Mesenchymal stem cell (in vitro differentiated cells and primary cell): Measurements from ENCODE around the gene TIAM2.
"Not testable (repeated sequence)": the region's sequence is repeated elsewhere in the genome, so short reads cannot be mapped to it uniquely, and the experiment has no call there.

Experiments
- DNase-seq: peaks from one replicate; pipeline ENCODE4 v3.0.0-alpha.2; 2013
- H2AFZ ChIP-seq: one replicate; pipeline ENCODE4 v1.6.1; 2013; ENCODE audit warnings: low read depth, mild to moderate bottlenecking, control low read depth, inconsistent platforms, low read length, moderate library complexity
- H2AK5ac ChIP-seq: 2 replicates; pipeline ENCODE4 v1.6.1; 2013; ENCODE audit warnings: low read length, moderate library complexity, mild to moderate bottlenecking, inconsistent platforms; ENCODE audit not compliant: severe bottlenecking
- H2BK120ac ChIP-seq: one replicate; pipeline ENCODE4 v1.6.1; 2013; ENCODE audit warnings: low read depth, mild to moderate bottlenecking, inconsistent platforms, low read length, moderate library complexity
- H2BK12ac ChIP-seq, 2 experiments: one replicate each; pipeline ENCODE4 v1.6.1; 2013; ENCODE audit warnings: inconsistent platforms in 2 of 2, low read length in 2 of 2, mild to moderate bottlenecking in 2 of 2, moderate library complexity in 2 of 2, control low read depth in 1 of 2
- H2BK15ac ChIP-seq: one replicate; pipeline ENCODE4 v1.6.1; 2013; ENCODE audit warnings: mild to moderate bottlenecking, low read depth, inconsistent platforms; ENCODE audit not compliant: poor library complexity, severe bottlenecking
- H2BK5ac ChIP-seq: 2 replicates; pipeline ENCODE4 v1.6.1; 2013; ENCODE audit warnings: low read depth, mild to moderate bottlenecking, low read length, control low read depth, inconsistent platforms; ENCODE audit not compliant: poor library complexity, severe bottlenecking
- H3K14ac ChIP-seq, 2 experiments: one replicate each; pipeline ENCODE4 v1.6.1; 2013; ENCODE audit warnings: inconsistent platforms in 2 of 2, low read length in 2 of 2, control low read depth in 1 of 2, mild to moderate bottlenecking in 1 of 2, moderate library complexity in 1 of 2
- H3K18ac ChIP-seq, 2 experiments: one replicate each; pipeline ENCODE4 v1.6.1; 2013; ENCODE audit warnings: inconsistent platforms in 2 of 2, low read length in 2 of 2, control low read depth in 1 of 2, low read depth in 1 of 2, mild to moderate bottlenecking in 1 of 2
- H3K23ac ChIP-seq, 2 experiments: one replicate each; pipeline ENCODE4 v1.6.1; 2013; ENCODE audit warnings: inconsistent platforms in 2 of 2, low read length in 2 of 2, mild to moderate bottlenecking in 2 of 2, moderate library complexity in 2 of 2, control low read depth in 1 of 2
- H3K27ac ChIP-seq: 2 replicates; pipeline ENCODE4 v1.5.1; 2013; ENCODE audit warnings: mild to moderate bottlenecking, moderate library complexity, low read length, control low read depth, inconsistent platforms; ENCODE audit not compliant: poor library complexity, severe bottlenecking
- H3K27me3 ChIP-seq, 2 experiments: 2 replicates each; pipeline versions ENCODE4 v1.6.1 to v1.7.0; 2013; ENCODE audit warnings: low read length in 2 of 2, mild to moderate bottlenecking in 2 of 2, moderate library complexity in 2 of 2, control low read depth in 1 of 2, inconsistent platforms in 1 of 2; ENCODE audit not compliant: control insufficient read depth in 1 of 2, insufficient read depth in 1 of 2
- H3K36me3 ChIP-seq, 2 experiments: 2 replicates each; pipeline versions ENCODE4 v1.6.1 to v1.7.0; 2013; ENCODE audit warnings: low read length in 2 of 2, control low read depth in 1 of 2, inconsistent platforms in 1 of 2, low read depth in 1 of 2, mild to moderate bottlenecking in 1 of 2; ENCODE audit not compliant: insufficient read depth in 2 of 2, control insufficient read depth in 1 of 2
- H3K4ac ChIP-seq, 2 experiments: one replicate each; pipeline ENCODE4 v1.6.1; 2013; ENCODE audit warnings: inconsistent platforms in 2 of 2, low read length in 2 of 2, mild to moderate bottlenecking in 2 of 2, moderate library complexity in 2 of 2, control low read depth in 1 of 2, low read depth in 1 of 2
- H3K4me1 ChIP-seq: 2 replicates; pipeline ENCODE4 v1.6.1; 2013; ENCODE audit warnings: low read depth, low read length, control low read depth; ENCODE audit not compliant: control insufficient read depth, insufficient read depth
- H3K4me2 ChIP-seq: 2 replicates; pipeline ENCODE4 v1.6.1; 2013; ENCODE audit warnings: low read length, mild to moderate bottlenecking, inconsistent platforms; ENCODE audit not compliant: poor library complexity, severe bottlenecking
- H3K4me3 ChIP-seq, 2 experiments: 2 replicates each; pipeline versions ENCODE4 v1.5.1 to v1.7.0; 2013; ENCODE audit warnings: low read length in 2 of 2, mild to moderate bottlenecking in 2 of 2, control low read depth in 1 of 2, low read depth in 1 of 2; ENCODE audit not compliant: insufficient read depth in 1 of 2
- H3K79me1 ChIP-seq: replicated peaks from 2 replicates; pipeline ENCODE4 v1.6.1; 2013; ENCODE audit warnings: mild to moderate bottlenecking, control low read depth, low read length, inconsistent platforms; ENCODE audit not compliant: poor library complexity, severe bottlenecking
- H3K9ac ChIP-seq: 2 replicates; pipeline ENCODE4 v1.7.0; 2013; ENCODE audit warnings: mild to moderate bottlenecking, low read length, moderate library complexity
- H3K9me3 ChIP-seq: 2 replicates; pipeline ENCODE4 v1.7.0; 2013; ENCODE audit warnings: mild to moderate bottlenecking, low read length; ENCODE audit not compliant: control insufficient read depth
- H4K8ac ChIP-seq: one replicate; pipeline ENCODE4 v1.6.1; 2013; ENCODE audit warnings: inconsistent platforms, mild to moderate bottlenecking, low read length, moderate library complexity
- H4K91ac ChIP-seq: one replicate; pipeline ENCODE4 v1.6.1; 2013; ENCODE audit warnings: mild to moderate bottlenecking, low read length, inconsistent platforms
- WGBS: methylation state at CpG from one replicate; pipeline ENCODE4 v1.1.7; 2013; ENCODE audit warnings: mixed read lengths; 5-methylcytosine and 5-hydroxymethylcytosine counted together

The TIAM2 gene

DNA sequence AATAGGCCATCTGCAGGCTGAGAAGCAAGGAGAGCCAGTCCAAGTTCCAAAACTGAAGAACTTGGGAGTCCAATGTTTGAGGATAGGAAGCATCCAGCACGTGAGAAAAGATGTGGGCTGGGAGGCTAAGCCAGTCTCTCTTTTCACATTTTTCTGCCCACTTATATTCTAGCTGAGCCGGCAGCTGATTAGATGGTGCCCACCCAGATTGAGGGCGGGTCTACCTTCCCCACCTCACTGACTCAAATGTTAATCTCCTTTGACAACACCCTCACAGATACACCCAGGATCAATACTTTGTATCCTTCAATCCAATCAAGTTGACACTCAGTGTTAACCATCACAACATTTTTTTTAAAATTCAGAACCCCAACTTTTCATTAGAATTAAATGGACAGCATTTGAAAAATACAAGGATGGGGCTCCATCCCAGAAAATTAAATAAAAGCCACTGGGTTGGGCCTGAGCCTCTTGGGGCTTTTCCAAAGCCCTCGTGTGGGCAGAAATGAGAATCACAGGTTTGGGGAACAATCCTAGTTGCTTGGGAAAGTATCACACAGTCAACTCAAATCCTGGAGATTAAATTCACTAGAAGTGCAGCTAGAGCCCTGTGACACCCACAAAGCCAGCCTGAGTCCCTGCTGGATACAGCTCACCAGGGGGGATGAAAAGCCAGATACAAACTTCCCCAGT is 270.9 kb downstream of the TIAM2 start:
- no peak overlapping the region for H2BK12ac ChIP-seq
- no peak for DNase-seq
- no peaks in the 10 kb centered on the region for H3K4me1 ChIP-seq
- no peak overlapping the region for H3K4me2 ChIP-seq
- no peak overlapping the region for H3K23ac ChIP-seq
- H2BK5ac ChIP-seq, result no peak overlapping the region
- no peak overlapping the region for H3K27ac ChIP-seq
- no peaks in the 10 kb centered on the region for H3K9me3 ChIP-seq
- peaks cover 22% of the 10 kb centered on the region for H3K79me1 ChIP-seq
- H2AFZ ChIP-seq, result no peak overlapping the region
- H3K4ac ChIP-seq, result no peak overlapping the region
- H2BK120ac ChIP-seq, result no peak overlapping the region
- H3K36me3 ChIP-seq, result peaks cover 4 to 6% of the 10 kb centered on the region in 2 experiments
- no peaks in the 10 kb centered on the region for H3K27me3 ChIP-seq
- no peak overlapping the region for H3K14ac ChIP-seq
- H2BK15ac ChIP-seq, result no peak overlapping the region
- H4K8ac ChIP-seq, result no peak overlapping the region
- no peak overlapping the region for H2AK5ac ChIP-seq
- no peak overlapping the region for H3K18ac ChIP-seq
- H3K4me3 ChIP-seq, result no peak overlapping the region
- H4K91ac ChIP-seq, result peak overlapping the region; percentile 32
- WGBS, result 88% methylated on average over 4 of the region's 4 CpGs
- no peak overlapping the region for H3K9ac ChIP-seq

DNA sequence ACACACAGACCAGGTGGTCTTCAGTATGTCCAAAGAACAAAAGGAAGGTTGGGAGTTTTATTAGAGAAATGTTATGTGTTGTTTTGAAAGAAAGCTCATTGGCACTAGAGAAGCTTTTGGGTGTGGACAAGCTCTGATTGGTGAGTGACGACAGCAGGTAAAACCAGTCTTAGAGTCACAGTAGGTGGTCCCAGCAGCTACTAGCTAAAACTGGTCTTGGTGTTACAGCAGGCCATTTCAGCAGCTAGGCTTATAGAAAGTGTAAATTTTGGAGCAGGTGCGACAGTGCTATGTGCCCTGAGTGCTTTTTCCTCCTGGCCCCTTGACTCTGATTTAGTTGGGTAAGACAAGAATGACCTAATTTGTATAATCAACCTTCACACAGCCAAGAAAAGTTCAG is 272.3 kb downstream of the TIAM2 start:
- H3K9ac ChIP-seq, result no peak overlapping the region
- 100% methylated on average over 1 of the region's 2 CpGs for WGBS

DNA sequence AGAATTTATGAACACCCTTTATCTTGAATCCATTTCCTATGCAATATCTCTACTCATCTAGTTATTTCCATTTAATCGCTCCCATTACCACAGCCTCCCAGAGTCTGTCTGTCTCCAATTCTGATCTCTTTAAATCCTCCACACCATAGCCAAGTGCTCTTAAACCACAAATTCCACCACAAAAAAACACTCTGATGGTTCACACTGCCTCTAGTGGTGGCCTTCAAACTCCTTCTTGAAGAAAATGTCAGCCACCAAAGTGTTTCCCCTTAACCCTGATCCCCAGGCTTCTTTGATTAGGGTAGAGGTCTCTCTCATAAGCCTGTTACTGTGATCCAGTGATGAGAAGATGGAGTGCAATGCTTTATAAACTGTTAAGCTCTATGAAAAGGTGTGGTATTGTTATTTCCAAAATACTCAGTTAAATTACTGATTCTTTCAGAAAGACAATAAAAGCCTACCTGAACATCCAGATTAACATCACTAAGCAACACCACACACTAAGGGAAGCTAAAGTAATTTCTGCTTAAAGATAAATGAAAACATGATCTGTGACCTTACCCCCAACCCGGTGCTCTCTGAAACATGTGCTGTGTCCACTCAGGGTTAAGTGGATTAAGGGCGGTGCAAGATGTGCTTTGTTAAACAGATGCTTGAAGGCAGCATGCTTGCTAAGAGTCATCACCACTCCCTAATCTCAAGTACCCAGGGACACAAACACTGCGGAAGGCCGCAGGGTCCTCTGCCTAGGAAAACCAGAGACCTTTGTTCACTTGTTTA is 273.2 kb downstream of the TIAM2 start:
- H3K4me2 ChIP-seq, H3K4me1 ChIP-seq, H3K27me3 ChIP-seq, H2BK120ac ChIP-seq, H3K27ac ChIP-seq, H2BK12ac ChIP-seq, H3K23ac ChIP-seq, H2BK15ac ChIP-seq, H2AFZ ChIP-seq, H3K14ac ChIP-seq, H3K4ac ChIP-seq, H3K9ac ChIP-seq, H3K4me3 ChIP-seq, H3K9me3 ChIP-seq, H2AK5ac ChIP-seq, H2BK5ac ChIP-seq, H4K8ac ChIP-seq, H3K36me3 ChIP-seq, H4K91ac ChIP-seq: not testable (repeated sequence)
- Histone ChIP-seq H3K79me1 (peaks cover 19% of the 10 kb centered on the region), H3K18ac (peak overlapping the region in 1 of 2 experiments; percentile 43)
- DNase-seq, result peak; percentile 79
- whole genome bisulfite sequencing, result 79% methylated on average over 1 of the region's 5 CpGs

More for the DNA sequence above, 272.3 kb downstream of the TIAM2 start:
- Histone ChIP-seq H4K8ac (no peak overlapping the region), H3K4me2 (no peak overlapping the region), H2BK12ac (no peak overlapping the region), H3K27me3 (no peaks in the 10 kb centered on the region), H3K36me3 (peaks cover 4 to 6% of the 10 kb centered on the region in 2 experiments), H3K18ac (peak overlapping the region in 1 of 2 experiments; percentile 34), H2BK15ac (no peak overlapping the region), H3K9me3 (no peaks in the 10 kb centered on the region), H3K79me1 (peaks cover 18% of the 10 kb centered on the region), H2BK5ac (no peak overlapping the region), H3K4me3 (no peak overlapping the region), H4K91ac (no peak overlapping the region), H2AK5ac (no peak overlapping the region), H3K14ac (no peak overlapping the region), H3K4ac (no peak overlapping the region), H2BK120ac (no peak overlapping the region), H2AFZ (no peak overlapping the region), H3K4me1 (no peaks in the 10 kb centered on the region), H3K23ac (no peak overlapping the region), H3K27ac (no peak overlapping the region)
- DNase-seq, result no peak

DNA sequence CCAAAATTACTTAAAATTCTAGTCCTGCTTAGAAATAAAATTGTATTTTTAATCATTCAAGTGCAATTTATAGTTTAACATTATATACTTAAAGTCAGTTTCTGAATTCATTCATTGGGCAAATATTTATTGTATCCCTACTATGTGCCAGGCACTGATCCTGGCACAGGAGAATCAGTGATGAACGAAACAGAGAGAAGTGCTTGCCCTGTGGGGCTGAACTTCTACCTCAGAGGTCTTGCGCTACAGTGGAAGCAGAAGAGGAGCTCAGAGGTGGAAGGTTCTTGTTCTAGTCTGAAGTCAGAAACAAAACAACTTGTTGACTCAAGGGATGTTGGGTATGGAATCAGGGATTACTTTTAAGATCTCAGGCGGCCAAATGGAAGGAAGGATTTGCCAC is 274.6 kb downstream of the TIAM2 start:
- H3K79me1 ChIP-seq, result peaks cover 14% of the 10 kb centered on the region
- H2BK15ac ChIP-seq, result peak overlapping the region; percentile 63
- H3K9me3 ChIP-seq, result no peaks in the 10 kb centered on the region
- H2AFZ ChIP-seq, result no peak overlapping the region
- H2BK5ac ChIP-seq, result no peak overlapping the region
- no peak overlapping the region for H2BK120ac ChIP-seq
- H3K4me3 ChIP-seq, result no peak overlapping the region
- 97% methylated on average over 3 of the region's 3 CpGs for WGBS
- H3K23ac ChIP-seq, result no peak overlapping the region
- peaks cover 0 to 4% of the 10 kb centered on the region in 2 experiments for H3K36me3 ChIP-seq
- H3K4me1 ChIP-seq, result no peaks in the 10 kb centered on the region
- H4K8ac ChIP-seq, result peak overlapping the region; percentile 42
- no peak overlapping the region for H3K14ac ChIP-seq
- H3K27me3 ChIP-seq, result no peaks in the 10 kb centered on the region
- no peak overlapping the region for H3K27ac ChIP-seq
- peak overlapping the region; percentile 45 to 72 for H3K18ac ChIP-seq
- peak overlapping the region; percentile 57 for H4K91ac ChIP-seq
- no peak overlapping the region for H3K9ac ChIP-seq
- H2BK12ac ChIP-seq, result peak overlapping the region in 1 of 2 experiments; percentile 98
- no peak overlapping the region for H3K4ac ChIP-seq
- no peak for DNase-seq
- H3K4me2 ChIP-seq, result no peak overlapping the region
- H2AK5ac ChIP-seq, result no peak overlapping the region
